Activated CD8-positive, alpha-beta memory T cell treated with anti-CD3 and anti-CD28 coated beads, Interleukin-2, amount 10 ng/mL, durations not matched to agents 7 days and 5 days (primary cell): ENCODE data around the gene TRAK1. TPM values are rescaled to one million over a fixed set of nuclear protein-coding genes. Genes with fewer than 3 reads are reported as not detected.

Source experiments
- ATAC-seq: fragments of 150-1000 bp; cut with Tn5 transposase; one replicate; pipeline ENCODE4 v1.10.0; 2021; ENCODE audit warnings: moderate library complexity
- CTCF ChIA-PET: fragments of 350-600 bp; sonication (Branson Sonifier 250); formaldehyde crosslinking; loops from one replicate; lab custom pipeline; 2021; ENCODE audit warnings: antibody characterized with exemption; lab: Charles Lee
- DNase-seq: peaks from one replicate; pipeline ENCODE4 v3.0.0-alpha.2; 2020
- H3K27ac Mint-ChIP-seq: one replicate; pipeline ENCODE4 v1.8.0; 2021; ENCODE audit warnings: mild to moderate bottlenecking, mixed read lengths
- H3K27me3 Mint-ChIP-seq: one replicate; pipeline ENCODE4 v1.8.0; 2021; ENCODE audit warnings: mixed read lengths
- H3K36me3 Mint-ChIP-seq: one replicate; pipeline ENCODE4 v1.8.0; 2021; ENCODE audit warnings: mild to moderate bottlenecking, mixed read lengths
- H3K4me1 Mint-ChIP-seq: one replicate; pipeline ENCODE4 v1.8.0; 2021; ENCODE audit warnings: mixed read lengths
- H3K4me3 Mint-ChIP-seq: one replicate; pipeline ENCODE4 v1.8.0; 2021; ENCODE audit warnings: mild to moderate bottlenecking, moderate library complexity, mixed read lengths
- H3K9me3 Mint-ChIP-seq: one replicate; pipeline ENCODE4 v1.8.0; 2022; ENCODE audit warnings: low read depth, mixed read lengths
- total RNA-seq, 2 experiments: library from RNA; stranded (reverse); gene quantifications; one replicate each; pipeline ENCODE4 v1.2.3, GENCODE V29; 2021

TRAK1 gene
- total RNA-seq, 2 experiments from 2014 or later, result 27.3 to 31.1 TPM

DNA sequence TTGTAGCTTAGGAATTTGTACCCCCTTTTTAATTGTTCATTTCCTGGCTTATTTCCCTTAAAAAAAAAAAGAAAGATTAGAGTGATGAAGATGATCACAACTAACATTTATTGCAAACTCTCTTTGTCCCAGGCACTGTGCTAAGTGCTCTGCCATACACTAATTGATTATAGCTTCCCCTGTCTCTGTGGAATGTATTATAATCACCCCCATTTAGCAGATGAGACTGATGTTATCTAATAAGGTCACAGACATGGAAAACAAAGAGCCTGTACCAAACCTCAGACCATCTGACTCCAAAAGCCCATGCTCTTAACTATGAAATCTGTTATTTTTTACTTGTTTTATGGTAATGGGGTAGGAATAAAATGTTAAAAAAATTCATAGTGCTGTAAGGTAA is 53.1 kb downstream of the TRAK1 start:
- CTCF ChIA-PET, result interaction anchor here (1.7 kb wide), 1 partner anchor 47 kb away, joined by 4 read pairs; no protein-coding TSS in a partner anchor
- no peak overlapping the region for H3K4me3 Mint-ChIP-seq

DNA sequence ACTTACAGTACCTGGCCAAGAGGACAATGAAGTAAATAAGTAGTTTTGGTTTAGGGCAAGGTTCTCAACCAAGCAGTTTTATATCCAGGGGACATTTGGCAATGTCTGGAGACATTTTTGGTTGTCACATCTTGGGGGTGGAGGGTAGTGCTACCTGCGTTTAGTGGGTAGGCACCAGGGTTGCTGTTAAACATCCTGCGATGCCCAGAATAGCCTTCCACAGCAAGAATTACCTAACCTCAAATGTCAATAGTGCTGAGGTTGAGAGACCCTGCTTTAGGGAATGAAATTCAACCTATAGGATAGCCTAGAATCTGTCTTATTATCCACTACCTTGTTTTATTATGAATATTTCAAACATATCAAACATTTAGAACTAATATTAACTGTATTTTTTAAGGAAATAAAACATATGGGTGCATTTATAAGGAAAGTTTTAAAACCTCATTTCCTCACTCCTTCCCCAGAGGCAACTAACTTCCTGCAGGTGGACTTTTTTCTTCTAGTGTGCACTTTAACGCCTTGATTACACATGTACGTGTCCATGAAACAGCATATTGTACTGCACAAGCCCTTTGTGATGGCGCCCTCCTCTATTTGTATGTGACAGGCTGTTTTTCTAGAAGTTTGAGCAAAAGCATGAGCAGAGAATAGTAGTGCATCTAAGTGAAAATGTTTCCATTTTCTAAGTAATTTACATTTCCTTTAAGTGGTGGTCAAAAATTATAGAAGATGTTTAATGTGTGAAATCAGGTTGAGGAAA is 57.1 kb downstream of the TRAK1 start:
- H3K4me1 Mint-ChIP-seq, result peaks cover 18% of the 10 kb centered on the region
- DNase-seq, result no peak
- no peak for ATAC-seq
- H3K9me3 Mint-ChIP-seq, result no peaks in the 10 kb centered on the region
- no peaks in the 10 kb centered on the region for H3K27me3 Mint-ChIP-seq
- H3K36me3 Mint-ChIP-seq, result peaks cover 2% of the 10 kb centered on the region
- no peak overlapping the region for H3K4me3 Mint-ChIP-seq
- no peak overlapping the region for H3K27ac Mint-ChIP-seq
- CTCF ChIA-PET, result no interaction called here

More for the DNA sequence above, 53.1 kb downstream of the TRAK1 start:
- Mint-ChIP-seq H3K27me3 (no peaks in the 10 kb centered on the region), H3K4me1 (peaks cover 14% of the 10 kb centered on the region), H3K27ac (no peak overlapping the region), H3K9me3 (no peaks in the 10 kb centered on the region), H3K36me3 (peaks cover 2% of the 10 kb centered on the region)
- ATAC-seq (no peak), DNase-seq (no peak)

DNA sequence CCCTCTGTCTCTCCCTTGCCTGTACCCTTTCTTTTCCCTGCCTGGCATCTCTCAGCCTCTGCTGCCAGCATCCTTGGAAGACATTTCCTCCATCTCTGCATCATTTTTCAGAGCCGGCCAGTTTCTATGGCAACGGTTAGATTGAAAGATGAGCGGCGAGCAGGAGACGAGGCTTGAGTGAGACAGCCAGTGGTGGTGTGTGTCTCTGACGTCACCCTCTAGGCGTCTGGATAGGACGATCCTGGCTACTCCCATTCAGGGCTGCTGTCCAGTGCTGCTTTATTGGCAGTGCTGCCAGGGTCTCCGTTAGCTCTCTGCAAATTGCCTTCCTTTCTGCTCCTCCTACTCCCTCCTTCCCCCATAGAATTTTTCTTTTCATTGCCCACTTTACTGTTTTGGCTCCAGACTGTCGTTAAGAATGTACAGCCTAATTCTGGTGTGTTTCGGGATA is 57.9 kb downstream of the TRAK1 start:
- Mint-ChIP-seq H3K9me3 (no peaks in the 10 kb centered on the region), H3K27ac (no peak overlapping the region), H3K4me1 (peaks cover 18% of the 10 kb centered on the region), H3K4me3 (no peak overlapping the region), H3K27me3 (no peaks in the 10 kb centered on the region), H3K36me3 (peaks cover 2% of the 10 kb centered on the region)
- no peak for ATAC-seq
- DNase-seq, result no peak
- CTCF ChIA-PET, result no interaction called here

- no peaks in the 10 kb centered on the region for H3K9me3 Mint-ChIP-seq
- CTCF ChIA-PET, result no interaction called here
- peaks cover 2% of the 10 kb centered on the region for H3K36me3 Mint-ChIP-seq
- ATAC-seq (no peak), DNase-seq (no peak)
- no peak overlapping the region for H3K4me3 Mint-ChIP-seq
- H3K27ac Mint-ChIP-seq, result no peak overlapping the region
- peaks cover 18% of the 10 kb centered on the region for H3K4me1 Mint-ChIP-seq
- no peaks in the 10 kb centered on the region for H3K27me3 Mint-ChIP-seq
Measured at GRCh38 chr3:42149532-42149931, 58.4 kb downstream of the TRAK1 start.

DNA sequence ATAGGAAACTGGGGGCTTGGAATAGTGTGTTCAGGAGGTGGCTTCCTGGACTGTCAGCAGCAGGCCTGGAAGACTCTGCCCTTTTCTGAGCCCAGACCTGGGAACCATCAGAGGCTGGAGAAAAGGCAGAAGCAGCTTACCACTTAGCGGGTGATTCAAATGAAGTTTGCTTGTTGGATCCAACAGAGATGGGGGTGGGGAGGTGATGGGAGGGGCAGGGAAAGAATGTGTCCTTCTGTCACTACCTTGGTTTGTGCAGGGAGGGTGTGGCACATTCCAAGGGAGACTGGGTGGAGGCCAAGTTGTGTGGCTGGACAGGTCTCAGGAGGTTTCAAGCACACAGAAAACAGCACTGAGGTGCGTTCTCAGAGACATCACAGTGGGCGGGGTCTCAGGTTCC is 58.8 kb downstream of the TRAK1 start:
- H3K36me3 Mint-ChIP-seq, result peaks cover 2% of the 10 kb centered on the region
- DNase-seq (no peak), ATAC-seq (no peak)
- no peak overlapping the region for H3K27ac Mint-ChIP-seq
- no peak overlapping the region for H3K4me3 Mint-ChIP-seq
- peaks cover 18% of the 10 kb centered on the region for H3K4me1 Mint-ChIP-seq
- no peaks in the 10 kb centered on the region for H3K27me3 Mint-ChIP-seq
- H3K9me3 Mint-ChIP-seq, result no peaks in the 10 kb centered on the region
- CTCF ChIA-PET, result no interaction called here

DNA sequence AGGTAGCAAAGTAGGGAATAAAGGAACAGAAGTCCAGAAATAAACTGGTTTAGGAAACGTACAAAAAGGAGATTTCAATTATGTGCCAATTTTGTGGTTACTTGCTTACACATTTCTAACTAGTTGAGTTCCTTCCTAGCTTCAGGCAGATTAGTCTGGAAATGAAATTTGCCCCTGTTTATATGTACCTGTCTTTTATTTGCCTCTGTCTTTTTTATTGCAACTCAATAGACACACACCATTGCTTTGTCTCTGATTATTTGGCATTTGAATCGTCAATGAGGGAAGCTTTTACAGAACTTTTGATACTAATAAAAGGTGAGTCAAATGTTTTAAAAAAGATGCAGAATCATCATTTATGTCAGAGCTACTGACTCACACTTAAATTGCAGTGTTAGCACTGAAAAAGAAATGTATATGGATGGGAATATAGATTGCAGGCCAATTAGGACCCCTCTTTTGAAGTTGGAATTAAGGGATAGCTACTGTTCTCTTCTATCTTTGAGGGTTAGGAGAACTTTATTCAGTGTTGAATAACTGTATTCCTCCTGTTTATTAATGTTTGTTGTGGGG is 60.5 kb downstream of the TRAK1 start:
- DNase-seq (no peak), ATAC-seq (no peak)
- no peaks in the 10 kb centered on the region for H3K27me3 Mint-ChIP-seq
- CTCF ChIA-PET, result no interaction called here
- H3K4me3 Mint-ChIP-seq, result no peak overlapping the region
- H3K36me3 Mint-ChIP-seq, result no peaks in the 10 kb centered on the region
- H3K9me3 Mint-ChIP-seq, result no peaks in the 10 kb centered on the region
- H3K4me1 Mint-ChIP-seq, result peaks cover 18% of the 10 kb centered on the region
- no peak overlapping the region for H3K27ac Mint-ChIP-seq

DNA sequence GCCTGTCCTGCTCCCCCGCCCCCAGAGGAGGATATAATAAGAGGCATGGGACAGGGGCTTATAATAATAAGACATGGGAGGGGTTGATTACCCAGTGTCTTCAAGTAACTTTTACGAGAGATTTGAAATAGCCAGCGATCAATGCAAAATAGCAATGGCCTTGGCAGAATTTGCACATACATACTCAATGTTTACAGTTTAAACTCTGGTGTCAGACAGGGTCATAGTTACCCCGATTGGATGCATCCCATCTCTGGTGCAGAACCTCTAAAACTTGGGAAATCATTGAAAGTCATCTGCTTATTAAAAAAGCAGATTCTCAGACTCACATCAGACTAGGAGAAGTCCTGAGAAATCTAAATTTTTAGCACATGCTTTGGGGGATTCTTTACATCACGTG is 61.0 kb downstream of the TRAK1 start:
- Mint-ChIP-seq H3K4me1 (peaks cover 18% of the 10 kb centered on the region), H3K36me3 (no peaks in the 10 kb centered on the region), H3K27me3 (no peaks in the 10 kb centered on the region), H3K27ac (no peak overlapping the region), H3K4me3 (no peak overlapping the region), H3K9me3 (no peaks in the 10 kb centered on the region)
- DNase-seq, result no peak
- CTCF ChIA-PET, result no interaction called here
- ATAC-seq, result no peak

DNA sequence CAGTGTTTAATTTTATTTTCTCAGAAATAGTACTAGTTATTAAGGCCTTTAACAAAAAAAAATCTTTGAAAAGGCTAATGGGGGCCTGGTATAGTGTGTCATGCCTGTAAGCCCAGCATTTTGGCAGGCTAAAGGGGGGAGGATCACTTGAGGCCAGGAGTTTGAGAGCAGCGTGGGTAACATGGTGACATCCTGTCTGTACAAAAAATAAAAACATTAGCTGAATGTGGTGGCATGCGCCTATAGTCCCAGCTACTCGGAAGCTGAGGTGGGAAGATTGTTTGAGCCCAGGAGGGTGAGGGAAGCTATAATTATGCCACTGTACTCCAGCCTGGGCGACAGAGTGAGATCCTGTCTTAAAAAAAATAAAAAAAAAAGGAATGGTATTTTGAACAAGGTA is 61.9 kb downstream of the TRAK1 start:
- Mint-ChIP-seq H3K36me3 (no peaks in the 10 kb centered on the region), H3K27me3 (no peaks in the 10 kb centered on the region), H3K4me3 (no peak overlapping the region), H3K4me1 (peaks cover 20% of the 10 kb centered on the region), H3K9me3 (no peaks in the 10 kb centered on the region), H3K27ac (no peak overlapping the region)
- CTCF ChIA-PET, result interaction anchor here (1.4 kb wide), 1 partner anchor 38 kb away, joined by 5 read pairs; no protein-coding TSS in a partner anchor
- DNase-seq, result no peak
- ATAC-seq, result no peak

- H3K27ac Mint-ChIP-seq, result no peak overlapping the region
Measured at GRCh38 chr3:42157540-42158538, 66.7 kb downstream of the TRAK1 start.

GRCh38 chr3:42159147-42159546 is 68.0 kb downstream of the TRAK1 start:
- Mint-ChIP-seq H3K9me3 (no peaks in the 10 kb centered on the region), H3K27ac (peak overlapping the region; percentile 65), H3K36me3 (peaks cover 1% of the 10 kb centered on the region), H3K27me3 (no peaks in the 10 kb centered on the region), H3K4me3 (peak overlapping the region; percentile 45), H3K4me1 (peaks cover 40% of the 10 kb centered on the region)
- DNase-seq (no peak), ATAC-seq (no peak)
- CTCF ChIA-PET, result interaction anchor here (1.7 to 2.7 kb wide), 2 partner anchors 13 to 32 kb away, joined by 5 to 17 read pairs; no protein-coding TSS in a partner anchor

More at GRCh38 chr3:42157540-42158538, 66.7 kb downstream of the TRAK1 start:
- peak; percentile 71 for ATAC-seq
- no peak overlapping the region for H3K4me3 Mint-ChIP-seq
- no peak for DNase-seq
- CTCF ChIA-PET, result interaction anchor here (1.0 to 2.7 kb wide), 3 partner anchors 9 to 33 kb away, joined by 3 to 17 read pairs (median 3); no protein-coding TSS in a partner anchor
- H3K9me3 Mint-ChIP-seq, result no peaks in the 10 kb centered on the region
- no peaks in the 10 kb centered on the region for H3K36me3 Mint-ChIP-seq
- peaks cover 35% of the 10 kb centered on the region for H3K4me1 Mint-ChIP-seq
- H3K27me3 Mint-ChIP-seq, result no peaks in the 10 kb centered on the region

DNA sequence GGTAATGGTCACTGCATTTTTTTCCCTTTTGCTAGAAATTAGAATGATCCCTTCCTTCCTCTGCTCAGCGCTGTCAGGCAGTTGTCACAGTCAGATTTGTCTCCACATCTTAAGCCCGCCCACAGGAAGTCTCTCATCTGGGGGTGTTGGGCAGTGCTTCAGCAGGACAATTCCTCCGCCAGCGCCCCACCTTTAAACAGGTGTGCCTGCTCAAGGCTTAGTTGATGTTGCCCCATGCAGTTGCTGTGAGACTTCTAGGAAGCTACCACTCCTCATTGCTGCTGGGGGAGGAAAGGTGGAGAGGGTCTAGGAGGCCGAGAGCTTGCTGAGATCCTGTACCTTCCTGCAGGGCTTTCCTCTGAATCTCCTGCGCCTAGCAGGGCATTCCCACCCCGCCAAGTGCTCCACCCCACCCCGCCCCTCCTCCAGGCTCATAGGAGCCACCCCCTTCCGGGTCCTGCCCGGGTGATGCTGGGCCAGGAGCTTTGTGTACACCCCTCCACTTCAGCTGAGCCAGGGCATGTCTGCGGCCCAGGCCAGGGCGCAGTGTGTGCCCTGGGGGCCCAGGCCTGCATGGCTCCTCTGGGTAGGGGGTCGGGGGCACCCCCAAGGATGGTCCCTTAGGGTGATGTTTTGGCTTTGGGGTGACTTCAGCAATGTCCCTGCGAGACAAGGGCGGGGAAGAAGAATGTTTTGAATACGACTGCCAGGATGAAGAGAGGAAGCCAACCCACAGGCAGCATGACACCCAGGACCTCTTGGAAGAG is 68.7 kb downstream of the TRAK1 start:
- H3K27ac Mint-ChIP-seq, result peak overlapping the region; percentile 66
- peaks cover 42% of the 10 kb centered on the region for H3K4me1 Mint-ChIP-seq
- ATAC-seq, result peak; percentile 88
- H3K9me3 Mint-ChIP-seq, result no peaks in the 10 kb centered on the region
- CTCF ChIA-PET, result interaction anchor here (1.7 to 2.7 kb wide), 2 partner anchors 12 to 31 kb away, joined by 5 to 17 read pairs; no protein-coding TSS in a partner anchor
- peak; percentile 78 for DNase-seq
- H3K36me3 Mint-ChIP-seq, result peaks cover 1% of the 10 kb centered on the region
- H3K4me3 Mint-ChIP-seq, result peak overlapping the region; percentile 45
- H3K27me3 Mint-ChIP-seq, result no peaks in the 10 kb centered on the region
